ENCODE measurements around the gene PDE4B. TPM values are rescaled to one million over a fixed set of nuclear protein-coding genes. Genes with fewer than 3 reads are reported as not detected.
A peak's percentile ranks its signal among the peaks of the same experiment; 100 is the strongest.

Gene PDE4B
- total and polyA plus RNA-seq, 10 of the 15 experiments (the other 5 are each of a cell fraction or from before 2014, with no cell fraction given): 3.0 to 13.2 (median 5.7) TPM

GRCh38 chr1:66364578-66365391 lies 572.1 kb downstream of the PDE4B start (continued):
- no peak for TF ChIP-seq NRF1 (conservative IDR thresholded peaks at IDR 0.05; ENCODE audit: low read depth, low read length)
- TF ChIP-seq SREBF2 (IDR thresholded peaks at IDR 0.05; ENCODE audit: low read length): no peak
- TF ChIP-seq E2F8 (IDR thresholded peaks at IDR 0.05; ENCODE audit: low read depth, partially characterized antibody): no peak
- no peak for TF ChIP-seq TCF3 (IDR thresholded peaks at IDR 0.05; ENCODE audit: borderline replicate concordance, insufficient read depth, low read depth, low read length)
- TF ChIP-seq ZBTB33 (IDR thresholded peaks at IDR 0.05): no peak
- TF ChIP-seq SMARCA5 (IDR thresholded peaks at IDR 0.05): no peak
- no peak for TF ChIP-seq NBN (IDR thresholded peaks at IDR 0.05)
- no peak for TF ChIP-seq TAF1 (IDR thresholded peaks at IDR 0.05; ENCODE audit: borderline replicate concordance, low read depth, low read length)
- no peak for TF ChIP-seq BRCA1 (IDR thresholded peaks at IDR 0.05; ENCODE audit: low read depth, low read length)
- TF ChIP-seq ATF7 (IDR thresholded peaks at IDR 0.05; ENCODE audit: low read depth): no peak
- TF ChIP-seq PBX3 (IDR thresholded peaks at IDR 0.05; ENCODE audit: insufficient replicate concordance, low read depth, low read length): no peak
- TF ChIP-seq NKRF (conservative IDR thresholded peaks at IDR 0.05): no peak
- TF ChIP-seq HDGF (IDR thresholded peaks at IDR 0.05): no peak
- no peak for TF ChIP-seq ZBTB4 (CRISPR knock-in tag; IDR thresholded peaks at IDR 0.05)
- 0 out of 2 replicates have a peak, but pooled peaks have one; percentile 23 for TF ChIP-seq GABPA (IDR thresholded peaks at IDR 0.05; ENCODE audit: low read depth)
- TF ChIP-seq JUND (IDR thresholded peaks at IDR 0.05; ENCODE audit: low read depth, low read length): no peak
- TF ChIP-seq SUPT20H (IDR thresholded peaks at IDR 0.05; ENCODE audit: borderline replicate concordance, control insufficient read depth, low read depth, low read length): no peak
- peak; percentile 77; the same call in 1 of the 2 replicates for TF ChIP-seq MTA3 (IDR thresholded peaks at IDR 0.05; ENCODE audit: borderline replicate concordance, low read length)
- no peak for TF ChIP-seq KLF5 (IDR thresholded peaks at IDR 0.05; ENCODE audit: partially characterized antibody)

Data from GM12878 (cell line).